Measurements from ENCODE around the gene IGFL1. TPM values are rescaled to one million over a fixed set of nuclear protein-coding genes. Genes with fewer than 3 reads are reported as not detected.
"Not testable (repeated sequence)": the region's sequence is repeated elsewhere in the genome, so short reads cannot be mapped to it uniquely, and the experiment has no call there.

Gene IGFL1
- total RNA-seq, 2 donors from 2014 or later: 4.8 TPM; not detected in 1

DNA sequence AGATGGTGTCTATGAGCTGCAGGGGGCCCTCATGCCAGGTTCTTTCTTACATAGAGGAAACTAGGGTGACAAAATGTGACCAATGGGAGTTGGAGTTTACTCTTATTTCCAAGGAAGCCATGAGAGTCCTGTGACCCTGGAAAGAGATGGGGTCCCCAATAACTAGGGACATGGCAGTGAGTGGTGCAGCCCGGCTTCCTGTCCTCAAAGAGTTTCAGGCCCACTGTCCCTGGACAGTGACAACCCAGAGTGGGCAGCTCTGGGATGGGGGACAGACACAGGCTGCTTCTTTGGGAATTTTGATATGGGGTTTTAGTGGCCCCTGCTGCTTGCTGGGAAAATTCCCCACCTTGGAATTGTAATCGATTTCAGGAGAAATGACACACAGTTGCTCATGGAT lies 8.4 kb upstream of the IGFL1 start:
- no peaks in the 10 kb centered on the region for H3K9me3 ChIP-seq
- WGBS: 86% methylated on average over 2 of the region's 2 CpGs
- no peak for DNase-seq (ENCODE audit: low spot score)
- H3K36me3 ChIP-seq: no peaks in the 10 kb centered on the region
- H3K27me3 ChIP-seq (replicated peaks; ENCODE audit: insufficient read depth): no peaks in the 10 kb centered on the region
- no peak overlapping the region for H3K27ac ChIP-seq
- no peak overlapping the region for H3K4me3 ChIP-seq
- no peak for TF ChIP-seq POLR2AphosphoS5 (IDR thresholded peaks at IDR 0.05)
- TF ChIP-seq, protein P1, sequence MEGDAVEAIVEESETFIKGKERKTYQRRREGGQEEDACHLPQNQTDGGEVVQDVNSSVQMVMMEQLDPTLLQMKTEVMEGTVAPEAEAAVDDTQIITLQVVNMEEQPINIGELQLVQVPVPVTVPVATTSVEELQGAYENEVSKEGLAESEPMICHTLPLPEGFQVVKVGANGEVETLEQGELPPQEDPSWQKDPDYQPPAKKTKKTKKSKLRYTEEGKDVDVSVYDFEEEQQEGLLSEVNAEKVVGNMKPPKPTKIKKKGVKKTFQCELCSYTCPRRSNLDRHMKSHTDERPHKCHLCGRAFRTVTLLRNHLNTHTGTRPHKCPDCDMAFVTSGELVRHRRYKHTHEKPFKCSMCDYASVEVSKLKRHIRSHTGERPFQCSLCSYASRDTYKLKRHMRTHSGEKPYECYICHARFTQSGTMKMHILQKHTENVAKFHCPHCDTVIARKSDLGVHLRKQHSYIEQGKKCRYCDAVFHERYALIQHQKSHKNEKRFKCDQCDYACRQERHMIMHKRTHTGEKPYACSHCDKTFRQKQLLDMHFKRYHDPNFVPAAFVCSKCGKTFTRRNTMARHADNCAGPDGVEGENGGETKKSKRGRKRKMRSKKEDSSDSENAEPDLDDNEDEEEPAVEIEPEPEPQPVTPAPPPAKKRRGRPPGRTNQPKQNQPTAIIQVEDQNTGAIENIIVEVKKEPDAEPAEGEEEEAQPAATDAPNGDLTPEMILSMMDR (IDR thresholded peaks at IDR 0.05): no peak
- no peak for TF ChIP-seq POLR2A (IDR thresholded peaks at IDR 0.05)
- H3K4me1 ChIP-seq (replicated peaks): no peaks in the 10 kb centered on the region
- intact Hi-C loops (cut with DNase I): no loop called here

DNA sequence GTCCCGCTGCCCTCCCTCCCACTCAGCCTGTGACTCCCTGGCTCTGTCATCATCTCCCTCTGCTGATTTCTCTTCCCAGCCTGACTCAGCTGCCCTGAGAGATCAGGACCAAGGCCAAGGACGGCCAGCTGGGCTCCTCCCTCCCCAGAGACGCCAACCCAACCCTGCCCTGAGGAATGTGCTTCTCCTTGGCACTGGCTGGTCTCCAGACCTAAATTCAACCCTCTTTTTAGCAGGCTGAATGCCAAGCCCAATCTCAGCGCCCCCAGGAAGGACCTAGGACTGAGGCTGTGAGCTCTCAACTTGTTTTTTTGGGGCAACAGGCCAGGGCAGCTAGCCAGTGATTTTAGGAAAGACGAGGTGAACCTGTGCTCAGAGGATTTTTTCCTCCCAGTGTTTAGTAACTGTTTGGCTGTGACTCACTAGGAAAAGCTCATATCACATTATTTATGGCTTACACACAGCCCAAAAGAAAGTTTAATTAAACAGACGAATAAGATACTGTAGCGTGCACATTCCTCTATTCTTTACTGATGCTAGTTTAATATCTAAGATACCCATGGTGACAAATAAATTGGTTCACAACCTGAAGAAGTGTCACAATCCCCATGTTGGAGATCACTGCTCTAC lies 7.4 kb upstream of the IGFL1 start:
- DNase-seq (ENCODE audit: low spot score): peak; percentile 86

DNA sequence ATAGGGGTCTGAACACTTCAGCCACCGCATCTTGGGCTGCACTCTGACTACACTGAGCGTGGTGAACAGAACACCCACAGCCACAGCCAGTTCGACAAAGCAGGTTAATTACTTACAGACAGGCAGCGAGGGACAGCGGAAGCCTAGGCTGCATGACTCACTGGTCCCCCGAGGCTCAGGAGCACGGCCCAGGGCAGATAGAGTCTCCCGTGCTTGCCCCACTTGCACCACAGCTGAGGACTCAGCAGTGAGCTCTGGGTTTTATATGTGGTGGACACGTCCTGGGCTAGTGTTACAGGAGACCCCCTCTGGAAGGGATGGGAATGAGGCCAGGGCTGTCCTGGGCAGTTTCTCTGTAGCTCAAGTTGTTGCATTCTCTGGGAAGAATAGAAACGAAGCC lies 5.8 kb upstream of the IGFL1 start:
- H3K27me3 ChIP-seq (replicated peaks; ENCODE audit: insufficient read depth); H3K4me1 ChIP-seq (replicated peaks); intact Hi-C loops (cut with DNase I); H3K9me3 ChIP-seq; H3K4me3 ChIP-seq; H3K27ac ChIP-seq; DNase-seq (ENCODE audit: low spot score); H3K36me3 ChIP-seq: not testable (repeated sequence)
- WGBS: 77% methylated on average over 10 of the region's 10 CpGs

More for the DNA sequence above, 7.4 kb upstream of the IGFL1 start:
- WGBS: 7% methylated on average over 7 of the region's 7 CpGs
- Histone ChIP-seq H3K4me3 (no peak overlapping the region), H3K27ac (no peak overlapping the region), H3K36me3 (no peaks in the 10 kb centered on the region), H3K27me3 (replicated peaks; ENCODE audit: insufficient read depth) (no peaks in the 10 kb centered on the region), H3K4me1 (replicated peaks) (no peaks in the 10 kb centered on the region), H3K9me3 (no peaks in the 10 kb centered on the region)
- TF ChIP-seq POLR2AphosphoS5 (IDR thresholded peaks at IDR 0.05) (peak; percentile 86), POLR2A (IDR thresholded peaks at IDR 0.05) (no peak)
- TF ChIP-seq, protein P1 (IDR thresholded peaks at IDR 0.05): no peak
- intact Hi-C loops (cut with DNase I): no loop called here

DNA sequence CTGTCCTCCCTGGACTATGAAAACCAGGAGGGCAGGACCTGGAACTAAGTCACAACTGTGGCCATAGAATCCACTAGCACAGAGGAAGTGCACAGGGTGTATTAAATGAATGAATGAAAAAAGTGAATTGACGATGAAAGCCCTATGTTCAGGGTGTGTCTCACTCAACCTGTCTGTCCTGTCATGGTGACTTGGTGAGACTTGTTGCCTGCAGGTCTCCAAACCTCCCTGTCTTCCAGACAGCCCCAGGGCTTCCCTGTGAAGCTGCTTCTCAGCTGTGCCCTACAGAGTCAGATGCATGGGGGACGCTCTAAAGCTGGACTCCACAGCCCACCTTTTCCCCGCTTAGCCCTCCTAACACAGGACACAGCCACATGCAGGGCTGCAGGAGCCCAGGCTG lies 4.8 kb upstream of the IGFL1 start:
- Histone ChIP-seq H3K4me1 (replicated peaks) (no peaks in the 10 kb centered on the region), H3K4me3 (no peak overlapping the region), H3K36me3 (no peaks in the 10 kb centered on the region), H3K27ac (no peak overlapping the region), H3K27me3 (replicated peaks; ENCODE audit: insufficient read depth) (no peaks in the 10 kb centered on the region), H3K9me3 (no peaks in the 10 kb centered on the region)
- intact Hi-C loops (cut with DNase I): no loop called here
- no peak for TF ChIP-seq POLR2A (IDR thresholded peaks at IDR 0.05)
- no peak for TF ChIP-seq POLR2AphosphoS5 (IDR thresholded peaks at IDR 0.05)
- TF ChIP-seq, protein P1 (IDR thresholded peaks at IDR 0.05): no peak
- WGBS: 52% methylated on average over 3 of the region's 3 CpGs
- DNase-seq (ENCODE audit: low spot score): no peak

DNA sequence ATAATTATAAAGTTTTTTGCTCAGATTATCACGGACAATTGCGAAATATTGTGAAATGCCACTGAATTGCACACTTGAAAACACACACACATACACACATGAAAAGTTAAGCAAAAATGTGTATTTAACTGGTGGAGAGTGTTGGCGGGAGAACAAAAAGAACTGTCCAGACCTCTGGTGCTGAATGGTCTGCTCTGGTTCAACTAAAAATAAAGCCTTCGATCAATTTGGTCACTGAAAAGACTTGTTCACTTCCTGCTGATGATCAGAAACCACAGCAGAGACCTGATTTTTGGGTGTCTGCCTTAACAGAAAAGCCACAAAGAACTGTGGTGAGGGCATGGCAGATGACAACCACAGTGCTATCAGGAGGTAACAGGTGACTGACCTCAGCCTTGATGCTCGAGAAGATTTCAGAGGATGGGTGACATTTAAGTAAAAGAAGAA lies 4.0 kb upstream of the IGFL1 start:
- Histone ChIP-seq H3K36me3 (no peaks in the 10 kb centered on the region), H3K4me1 (replicated peaks) (no peaks in the 10 kb centered on the region), H3K27ac (no peak overlapping the region), H3K4me3 (no peak overlapping the region), H3K27me3 (replicated peaks; ENCODE audit: insufficient read depth) (no peaks in the 10 kb centered on the region), H3K9me3 (no peaks in the 10 kb centered on the region)
- TF ChIP-seq POLR2AphosphoS5 (IDR thresholded peaks at IDR 0.05) (no peak), POLR2A (IDR thresholded peaks at IDR 0.05) (no peak)
- TF ChIP-seq, protein P1 (IDR thresholded peaks at IDR 0.05): no peak
- intact Hi-C loops (cut with DNase I): no loop called here
- 37% methylated on average over 5 of the region's 5 CpGs for WGBS
- DNase-seq (ENCODE audit: low spot score): no peak

All from prostate gland (tissue), 2 donors.